ENCODE measurements around the gene NECAB3.

The NECAB3 gene

GRCh38 chr20:33663161-33664084 is 10.8 kb downstream of the NECAB3 start:
- DNase-seq, result peak; percentile 76

- no peak for DNase-seq
These were observed 12.1 kb downstream of the NECAB3 start, which contains the start of gene C20orf144 for GRCh38 chr20:33662172-33662571. Gene C20orf144, plus strand, starts transcription at chr20:33662327. Its CDS starts 19 bp downstream, at chr20:33662346.

- no peak for DNase-seq
These were observed 13.6 kb downstream of the NECAB3 start for GRCh38 chr20:33660685-33661058.

- no peak for DNase-seq
These were observed 14.1 kb downstream of the NECAB3 start for GRCh38 chr20:33660035-33660684.

GRCh38 chr20:33659341-33660034 is 14.7 kb downstream of the NECAB3 start:
- no peak for DNase-seq

GRCh38 chr20:33658929-33659328 is 15.3 kb downstream of the NECAB3 start:
- no peak for DNase-seq

- no peak for DNase-seq
These were observed 15.7 kb downstream of the NECAB3 start for GRCh38 chr20:33658510-33658909.

- DNase-seq, result no peak
These were observed 16.5 kb downstream of the NECAB3 start for GRCh38 chr20:33657704-33658095.

- DNase-seq, result no peak
These were observed 17.2 kb downstream of the NECAB3 start for GRCh38 chr20:33656783-33657703.

- DNase-seq, result no peak
These were observed 18.0 kb downstream of the NECAB3 start for GRCh38 chr20:33656010-33656782.

- no peak for DNase-seq
These were observed 19.1 kb downstream of the NECAB3 start for GRCh38 chr20:33655164-33655563.

- DNase-seq, result no peak
These were observed 19.5 kb downstream of the NECAB3 start for GRCh38 chr20:33654680-33655161.

GRCh38 chr20:33653900-33654596 is 20.2 kb downstream of the NECAB3 start:
- peak; percentile 55 for DNase-seq

- DNase-seq, result peak; percentile 89
These were observed 20.9 kb downstream of the NECAB3 start for GRCh38 chr20:33653218-33653899.

- no peak for DNase-seq
These were observed 22.6 kb downstream of the NECAB3 start for GRCh38 chr20:33651562-33652048.

- no peak for DNase-seq
These were observed 23.3 kb downstream of the NECAB3 start for GRCh38 chr20:33650753-33651561.

- DNase-seq, result no peak
These were observed 24.0 kb downstream of the NECAB3 start for GRCh38 chr20:33650111-33650752.

GRCh38 chr20:33649201-33649681 is 25.0 kb downstream of the NECAB3 start:
- DNase-seq, result peak; percentile 47
